Liver (tissue), 3 donors: ENCODE data around the gene SLFN11.

Experiments used
- FOXA2 ChIP-seq: IDR thresholded peaks from 2 replicates; pipeline ENCODE4 v1.6.1; 2016; ENCODE audit warnings: antibody characterized with exemption
- GABPA ChIP-seq, 2 donors: IDR thresholded peaks in 1 of 2; conservative IDR thresholded peaks in 1 of 2; 2 replicates each; pipeline ENCODE4 v1.6.1; 2016; ENCODE audit warnings: antibody characterized with exemption in 2 of 2, mild to moderate bottlenecking in 1 of 2, moderate library complexity in 1 of 2
- TF ChIP-seq, protein P1 (sequence below): fragments of 150-350 bp; IDR thresholded peaks from 2 replicates; pipeline ENCODE4 v1.5.1; 2017; ENCODE audit warnings: improper control_type of control experiment, low read depth, low read length; ENCODE audit not compliant: missing input control
- TF ChIP-seq, protein P2 (sequence below): IDR thresholded peaks from 2 replicates; pipeline ENCODE4 v1.6.1; 2016; ENCODE audit warnings: antibody characterized with exemption
- donor health status: healthy.
- donor health status: healthy.

DNA sequence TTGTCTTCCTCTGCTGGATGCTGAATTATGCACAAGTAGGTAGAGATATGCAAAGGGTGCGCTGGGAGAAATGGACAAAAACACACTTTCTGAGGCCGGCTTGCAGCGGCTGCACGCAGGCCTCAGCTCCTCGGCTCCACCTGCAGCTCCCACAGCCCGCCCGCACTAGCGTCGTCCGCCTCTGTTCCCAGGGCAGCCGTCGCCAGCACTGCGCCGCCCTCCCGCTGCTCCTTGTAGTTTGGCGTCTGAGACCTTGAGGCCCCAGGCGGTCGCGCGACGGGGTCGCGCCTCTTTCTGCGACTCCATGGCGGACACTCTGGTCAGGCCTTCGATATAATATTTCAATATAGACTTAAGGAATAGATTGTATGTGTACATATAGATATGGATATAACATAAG lies 34.1 kb upstream of the SLFN11 start:
- TF ChIP-seq, protein P1, sequence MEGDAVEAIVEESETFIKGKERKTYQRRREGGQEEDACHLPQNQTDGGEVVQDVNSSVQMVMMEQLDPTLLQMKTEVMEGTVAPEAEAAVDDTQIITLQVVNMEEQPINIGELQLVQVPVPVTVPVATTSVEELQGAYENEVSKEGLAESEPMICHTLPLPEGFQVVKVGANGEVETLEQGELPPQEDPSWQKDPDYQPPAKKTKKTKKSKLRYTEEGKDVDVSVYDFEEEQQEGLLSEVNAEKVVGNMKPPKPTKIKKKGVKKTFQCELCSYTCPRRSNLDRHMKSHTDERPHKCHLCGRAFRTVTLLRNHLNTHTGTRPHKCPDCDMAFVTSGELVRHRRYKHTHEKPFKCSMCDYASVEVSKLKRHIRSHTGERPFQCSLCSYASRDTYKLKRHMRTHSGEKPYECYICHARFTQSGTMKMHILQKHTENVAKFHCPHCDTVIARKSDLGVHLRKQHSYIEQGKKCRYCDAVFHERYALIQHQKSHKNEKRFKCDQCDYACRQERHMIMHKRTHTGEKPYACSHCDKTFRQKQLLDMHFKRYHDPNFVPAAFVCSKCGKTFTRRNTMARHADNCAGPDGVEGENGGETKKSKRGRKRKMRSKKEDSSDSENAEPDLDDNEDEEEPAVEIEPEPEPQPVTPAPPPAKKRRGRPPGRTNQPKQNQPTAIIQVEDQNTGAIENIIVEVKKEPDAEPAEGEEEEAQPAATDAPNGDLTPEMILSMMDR = no peak
- TF ChIP-seq, protein P2, sequence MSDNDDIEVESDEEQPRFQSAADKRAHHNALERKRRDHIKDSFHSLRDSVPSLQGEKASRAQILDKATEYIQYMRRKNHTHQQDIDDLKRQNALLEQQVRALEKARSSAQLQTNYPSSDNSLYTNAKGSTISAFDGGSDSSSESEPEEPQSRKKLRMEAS = no peak
- TF ChIP-seq FOXA2 = no peak
- TF ChIP-seq GABPA (IDR thresholded peaks at IDR 0.05 in 1 of 2, conservative IDR thresholded peaks at IDR 0.05 in 1 of 2) = no peak
